Mesothelial cell of epicardium (in vitro differentiated cells): Measurements from ENCODE around the gene KLHL2. TPM values are rescaled to one million over a fixed set of nuclear protein-coding genes. Genes with fewer than 3 reads are reported as not detected.

ENCODE experiments used
- DNase-seq, 2 experiments: peaks; one replicate each; pipeline ENCODE4 v3.0.0; 2021; ENCODE audit warnings: low spot score in 2 of 2; ENCODE audit not compliant: unreplicated experiment in 2 of 2
- H3K27ac Mint-ChIP-seq: 2 replicates; pipeline ENCODE4 v1.8.0; 2021; ENCODE audit warnings: mixed read lengths
- H3K27me3 Mint-ChIP-seq: 2 replicates; pipeline ENCODE4 v1.8.0; 2021; ENCODE audit warnings: low read depth, mixed read lengths
- H3K36me3 Mint-ChIP-seq: 2 replicates; pipeline ENCODE4 v1.8.0; 2021; ENCODE audit warnings: mixed read lengths
- H3K4me1 Mint-ChIP-seq: 2 replicates; pipeline ENCODE4 v1.8.0; 2021; ENCODE audit warnings: mixed read lengths
- H3K4me3 Mint-ChIP-seq: 2 replicates; pipeline ENCODE4 v1.8.0; 2021; ENCODE audit warnings: mild to moderate bottlenecking, moderate library complexity, mixed read lengths
- H3K9me3 Mint-ChIP-seq: 2 replicates; pipeline ENCODE4 v1.8.0; 2021; ENCODE audit warnings: mixed read lengths
- total RNA-seq: library from RNA; stranded (reverse); gene quantifications from 3 replicates; pipeline ENCODE4 v1.2.1, GENCODE V29; 2021
- TF ChIP-seq, protein P1 (sequence below): fragments of 200-600 bp; sonication (generic); IDR thresholded peaks from one replicate; pipeline ENCODE4 v1.5.0; 2021; ENCODE audit warnings: antibody characterized with exemption; ENCODE audit not compliant: unreplicated experiment

KLHL2 gene
- total RNA-seq, 1 donor from 2014 or later: 9.9 TPM

DNA sequence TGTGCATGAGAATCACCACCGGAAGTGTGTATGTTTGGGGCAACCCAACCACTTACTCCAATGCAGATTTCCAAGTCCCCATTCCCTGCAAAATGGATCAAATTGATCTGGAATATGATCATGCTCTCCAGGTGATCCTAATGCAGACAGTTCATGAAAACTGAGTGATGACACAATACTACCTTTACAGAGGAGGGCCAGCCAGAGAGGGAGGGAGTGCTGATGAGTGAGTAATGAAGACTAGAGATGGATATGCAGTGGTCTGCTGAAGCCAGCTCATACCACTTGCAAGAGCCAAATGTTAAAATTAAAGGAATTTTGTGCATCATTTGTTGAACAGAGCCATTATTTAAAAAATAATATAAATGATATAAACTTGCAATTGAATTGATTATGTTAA lies 161.2 kb downstream of the KLHL2 start:
- Mint-ChIP-seq H3K36me3 (no peaks in the 10 kb centered on the region), H3K4me3 (no peak overlapping the region), H3K4me1 (no peaks in the 10 kb centered on the region), H3K27me3 (no peaks in the 10 kb centered on the region), H3K9me3 (no peaks in the 10 kb centered on the region), H3K27ac (no peak overlapping the region)
- no peak for DNase-seq
- TF ChIP-seq, protein P1, sequence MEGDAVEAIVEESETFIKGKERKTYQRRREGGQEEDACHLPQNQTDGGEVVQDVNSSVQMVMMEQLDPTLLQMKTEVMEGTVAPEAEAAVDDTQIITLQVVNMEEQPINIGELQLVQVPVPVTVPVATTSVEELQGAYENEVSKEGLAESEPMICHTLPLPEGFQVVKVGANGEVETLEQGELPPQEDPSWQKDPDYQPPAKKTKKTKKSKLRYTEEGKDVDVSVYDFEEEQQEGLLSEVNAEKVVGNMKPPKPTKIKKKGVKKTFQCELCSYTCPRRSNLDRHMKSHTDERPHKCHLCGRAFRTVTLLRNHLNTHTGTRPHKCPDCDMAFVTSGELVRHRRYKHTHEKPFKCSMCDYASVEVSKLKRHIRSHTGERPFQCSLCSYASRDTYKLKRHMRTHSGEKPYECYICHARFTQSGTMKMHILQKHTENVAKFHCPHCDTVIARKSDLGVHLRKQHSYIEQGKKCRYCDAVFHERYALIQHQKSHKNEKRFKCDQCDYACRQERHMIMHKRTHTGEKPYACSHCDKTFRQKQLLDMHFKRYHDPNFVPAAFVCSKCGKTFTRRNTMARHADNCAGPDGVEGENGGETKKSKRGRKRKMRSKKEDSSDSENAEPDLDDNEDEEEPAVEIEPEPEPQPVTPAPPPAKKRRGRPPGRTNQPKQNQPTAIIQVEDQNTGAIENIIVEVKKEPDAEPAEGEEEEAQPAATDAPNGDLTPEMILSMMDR: no peak

DNA sequence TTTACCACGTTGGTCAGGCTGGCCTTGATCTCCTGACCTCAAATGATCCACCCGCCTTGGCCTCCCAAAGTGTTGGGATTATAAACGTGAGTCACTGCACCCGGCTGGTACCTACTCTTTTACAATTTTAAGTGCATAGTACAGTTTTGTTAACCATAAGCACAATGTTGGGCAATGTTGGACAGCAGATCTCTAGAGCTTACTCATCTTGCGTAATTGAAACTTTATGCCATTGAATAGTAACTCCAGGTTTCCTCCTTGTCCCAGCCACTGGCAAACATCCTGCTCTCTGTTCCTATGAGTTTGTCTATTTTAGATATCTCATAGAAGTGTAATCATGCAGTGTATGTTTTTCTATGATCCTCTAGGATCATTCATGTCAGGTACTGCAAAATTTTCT lies 162.2 kb downstream of the KLHL2 start:
- Mint-ChIP-seq H3K36me3 (no peaks in the 10 kb centered on the region), H3K27ac (no peak overlapping the region), H3K27me3 (no peaks in the 10 kb centered on the region), H3K4me1 (no peaks in the 10 kb centered on the region), H3K4me3 (no peak overlapping the region), H3K9me3 (peaks cover 6% of the 10 kb centered on the region)
- DNase-seq: no peak
- TF ChIP-seq, protein P1: no peak

DNA sequence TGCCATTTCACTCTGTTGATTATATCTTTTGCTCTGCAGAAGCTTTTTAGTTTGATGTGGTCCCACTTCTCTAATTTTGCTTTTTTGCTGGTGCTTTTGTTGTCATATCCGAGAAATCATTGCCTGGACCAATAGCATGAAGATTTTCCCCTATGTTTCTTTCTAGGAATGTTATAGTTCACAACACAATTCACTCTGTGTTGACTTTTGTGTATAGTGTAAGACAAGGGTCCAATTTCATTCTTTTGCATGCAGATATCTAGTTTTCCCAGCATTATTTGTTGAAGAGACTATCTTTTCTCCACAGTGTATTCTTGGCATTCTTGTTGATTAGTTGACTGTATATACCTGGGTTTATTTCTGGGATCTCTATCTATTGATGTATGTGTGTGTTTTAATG lies 163.2 kb downstream of the KLHL2 start:
- Mint-ChIP-seq H3K27me3 (peaks cover 4% of the 10 kb centered on the region), H3K9me3 (peaks cover 6% of the 10 kb centered on the region), H3K36me3 (no peaks in the 10 kb centered on the region), H3K4me1 (no peaks in the 10 kb centered on the region), H3K27ac (no peak overlapping the region), H3K4me3 (no peak overlapping the region)
- DNase-seq: no peak
- TF ChIP-seq, protein P1: no peak

Other genes with a start within 250 kb of the KLHL2 start
- gene TRIM61, start 229.9 kb upstream of the KLHL2 start, total RNA-seq: 1.6 to 2.4 TPM (median 2.2 TPM) in 3 replicates
- not detected in 3 replicates for gene TRIM60, start 175.6 kb upstream of the KLHL2 start, total RNA-seq
- not detected in 3 replicates for gene TRIM75, start 153.7 kb upstream of the KLHL2 start, total RNA-seq
- gene TMEM192, start 94.7 kb upstream of the KLHL2 start, total RNA-seq: 12.2 to 15.4 TPM (median 13.9 TPM) in 3 replicates
- 51.8 to 54.4 TPM (median 54.2 TPM) in 3 replicates for gene MSMO1, start 120.1 kb downstream of the KLHL2 start, total RNA-seq
- gene CPE, start 171.4 kb downstream of the KLHL2 start, total RNA-seq: 93.8 to 105 TPM (median 94.1 TPM) in 3 replicates